Heart left ventricle (tissue), 16 donors: ENCODE measurements around the gene TRMT44. TPM values are rescaled to one million over a fixed set of nuclear protein-coding genes. Genes with fewer than 3 reads are reported as not detected.

Experiments
- ATAC-seq, 4 donors: fragments of 200-7000 bp; cut with Tn5 transposase; one replicate each; pipeline ENCODE4 v1.9.1; 2020 to 2022; ENCODE audit warnings: moderate library complexity in 4 of 4, mild to moderate bottlenecking in 3 of 4, moderate number of reproducible peaks in 1 of 4
- DNase-seq, 5 donors: peaks; one replicate each; pipeline ENCODE4 v3.0.0-alpha.2; 2020
- H3K27ac ChIP-seq, 12 donors: fragments of 200-600 bp; sonication (generic) in 4 of 12; one replicate each; pipeline versions ENCODE4 v1.5.0 to v1.8.0; 2016 to 2022; ENCODE audit warnings: mild to moderate bottlenecking in 2 of 12
- H3K27me3 ChIP-seq, 9 donors: fragments of 200-600 bp; sonication (generic) in 2 of 9; one replicate each; pipeline versions ENCODE4 v1.5.1 to v1.8.0; 2016 to 2022; ENCODE audit warnings: mild to moderate bottlenecking in 3 of 9
- H3K36me3 ChIP-seq, 9 donors: fragments of 200-600 bp; sonication (generic) in 2 of 9; one replicate each; pipeline versions ENCODE4 v1.5.0 to v1.8.0; 2018 to 2022; ENCODE audit warnings: mild to moderate bottlenecking in 2 of 9
- H3K4me1 ChIP-seq, 12 donors: fragments of 200-600 bp; sonication (generic) in 4 of 12; one replicate each; pipeline versions ENCODE4 v1.5.0 to v1.8.0; 2016 to 2022; ENCODE audit warnings: mild to moderate bottlenecking in 3 of 12
- H3K4me3 ChIP-seq, 12 donors: fragments of 200-600 bp; sonication (generic) in 4 of 12; one replicate each; pipeline versions ENCODE4 v1.5.0 to v1.8.0; 2017 to 2022; ENCODE audit warnings: mild to moderate bottlenecking in 9 of 12, moderate library complexity in 4 of 12
- H3K9me3 ChIP-seq, 12 donors: fragments of 200-600 bp; sonication (generic) in 4 of 12; one replicate each; pipeline versions ENCODE4 v1.5.0 to v1.8.0; 2016 to 2022; ENCODE audit warnings: mild to moderate bottlenecking in 1 of 12
- POLR2A ChIP-seq, 2 donors: fragments of 450-650 bp; IDR thresholded peaks; one replicate each; pipeline ENCODE4 v1.6.1; 2017; ENCODE audit warnings: antibody characterized with exemption in 2 of 2, mild to moderate bottlenecking in 2 of 2, moderate library complexity in 2 of 2
- WGBS, 4 donors: extraction: QIAGEN DNeasy Blood & Tissue Kit in 2 of 4; methylation state at CpG; one replicate each; pipeline versions ENCODE4 v1.1.5 to v1.1.7; 2013 to 2018; 5-methylcytosine and 5-hydroxymethylcytosine counted together
- intact Hi-C, 10 donors: fragments of 100-400 bp; cut with DNase I; formaldehyde crosslinking; loops; one replicate each; pipeline versions ENCODE4 v1.11.1 to v1.14.2; 2022
- polyA plus RNA-seq, 2 donors: library from polyadenylated mRNA; stranded (reverse); fragments of 200-250 nt; gene quantifications; one replicate each; pipeline ENCODE4 v1.2.3, GENCODE V29; 2013
- total RNA-seq, 9 donors: library from RNA; depleted of rRNA in 2 of 9; stranded (reverse); fragments of >200 nt in 2 of 9; fragmentation: NEBNext Ultra II Directional in 3 of 9; extraction: Animal tissue kit (Norgen Biotek cat#: 25700) in 3 of 9; gene quantifications; one replicate each; pipeline versions ENCODE4 v1.1.0 to v1.2.4, GENCODE V29; 2016 to 2023
- TF ChIP-seq, protein P1 (sequence below), 12 donors: fragments of 200-600 bp; sonication (generic) in 4 of 12; IDR thresholded peaks; one replicate each; pipeline versions ENCODE4 v1.5.0 to v1.8.0; 2018 to 2022; ENCODE audit warnings: antibody characterized with exemption in 12 of 12, mild to moderate bottlenecking in 5 of 12
- donor health status: ischemic (EF 13 %, LVEDD 7.1; RV severe dilation, severe dysfunction).
- donor health status: healthy with polysubstance abuse.
- donor health status: DM: no; HTN: yes; CAD: no.
- donor health status: DM: no; HTN: no; CAD: no.
- donor health status: ischemic (EF 25% LVEDD 6.9; RV normal size, moderate dysfunction).
- donor health status: ischemic (EF 25% LVEDD 5.7; RV mildly dilated, moderate dysfunction).
- donor health status: healthy.
- donor health status: DM: yes; HTN: yes; CAD: no.
- donor health status: ischemic (EF 35%, LVEDD 5.7; RV mildly dilated, moderate dysfunction).
- donor health status: nonischemic (EF 11% LVEDD 7.7; RV severe dilation, severe dysfunction).
- donor health status: DM: yes; HTN: yes; CAD: no.
- donor health status: PGD.
- donor health status: ischemic (EF 29% LVEDD 5.4; RV normal size, mild dysfunction).
- donor health status: nonischemic (EF 23%, LVEDD 6.1; RV moderate dilation, normal function).

The TRMT44 gene
- total and polyA plus RNA-seq, 11 donors: 6.1 to 11.7 (median 8.3) TPM

DNA sequence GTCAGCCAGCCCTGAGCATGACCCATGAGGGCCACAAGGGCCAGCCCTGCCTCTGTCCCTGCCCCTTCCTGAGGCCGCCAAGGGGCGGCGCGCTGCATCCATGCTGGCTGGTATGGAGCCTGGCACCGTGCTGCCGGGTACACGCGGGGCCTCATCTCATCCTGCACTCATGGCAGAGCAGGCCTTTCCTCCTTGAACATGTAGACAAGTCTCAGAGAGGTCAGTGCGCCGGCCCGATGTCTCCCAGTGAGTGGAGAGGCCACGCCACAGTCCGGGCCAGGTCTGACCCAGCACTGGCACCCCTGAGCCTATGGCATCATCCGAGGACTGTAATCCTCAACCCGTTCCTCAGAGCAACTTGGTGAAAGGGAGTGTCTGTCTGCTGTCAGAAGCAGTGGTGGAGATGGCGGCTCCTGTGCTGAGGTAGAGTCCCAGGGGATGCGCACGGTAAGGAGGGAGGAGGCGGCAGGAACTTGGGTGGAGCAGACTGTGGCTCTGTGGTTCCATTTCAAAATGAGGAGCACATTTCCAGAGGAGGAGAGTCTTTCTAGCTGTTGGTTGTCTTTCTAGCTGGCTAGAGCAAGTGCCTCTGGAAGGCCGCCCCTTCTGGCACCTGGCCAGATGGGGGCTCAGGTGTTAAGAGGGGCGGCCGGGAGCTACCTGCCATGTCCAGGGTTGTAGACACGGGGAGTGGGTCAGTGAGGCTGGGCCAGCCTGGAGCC lies 32.8 kb downstream of the TRMT44 start:
- ATAC-seq: peak in 1 of 4 donors; percentile 24
- intact Hi-C loops: loop anchor here in 1 of 10 donors (10.0 kb wide), 1 partner anchor 441 kb away; no protein-coding TSS in a partner anchor

DNA sequence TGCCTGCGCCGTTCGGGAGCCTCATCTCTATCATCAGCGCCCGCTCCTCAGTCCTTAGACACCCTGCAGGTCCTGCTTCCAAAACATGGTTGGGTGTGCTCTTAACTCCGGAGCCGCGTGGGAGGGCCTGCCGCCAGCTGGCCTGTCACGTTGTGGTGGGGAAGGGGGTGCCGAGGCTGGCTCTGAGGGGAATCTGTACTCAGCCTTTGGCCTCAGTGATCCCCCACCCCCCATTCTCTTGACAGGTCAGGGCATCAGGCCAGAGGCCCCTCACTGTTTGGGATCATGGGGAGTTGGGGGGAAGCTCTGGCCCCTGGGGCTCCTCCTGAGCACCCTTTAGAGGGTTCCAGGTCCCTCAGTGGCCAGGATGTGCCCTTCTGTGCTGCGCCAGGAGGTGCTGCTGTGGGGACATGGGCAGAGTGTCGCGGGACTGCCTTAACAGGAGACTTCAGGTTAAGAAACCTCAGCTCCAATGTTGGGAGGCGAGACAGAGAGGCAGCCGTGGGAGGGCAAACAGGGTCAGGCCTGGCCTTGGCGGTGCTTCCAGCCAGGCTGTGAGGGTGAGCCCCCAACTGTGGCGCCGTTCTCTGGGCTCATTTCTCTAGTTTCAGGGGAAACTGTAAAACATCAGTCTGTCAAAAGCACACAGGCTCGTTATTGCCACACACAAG lies 33.5 kb downstream of the TRMT44 start:
- TF ChIP-seq, protein P1, sequence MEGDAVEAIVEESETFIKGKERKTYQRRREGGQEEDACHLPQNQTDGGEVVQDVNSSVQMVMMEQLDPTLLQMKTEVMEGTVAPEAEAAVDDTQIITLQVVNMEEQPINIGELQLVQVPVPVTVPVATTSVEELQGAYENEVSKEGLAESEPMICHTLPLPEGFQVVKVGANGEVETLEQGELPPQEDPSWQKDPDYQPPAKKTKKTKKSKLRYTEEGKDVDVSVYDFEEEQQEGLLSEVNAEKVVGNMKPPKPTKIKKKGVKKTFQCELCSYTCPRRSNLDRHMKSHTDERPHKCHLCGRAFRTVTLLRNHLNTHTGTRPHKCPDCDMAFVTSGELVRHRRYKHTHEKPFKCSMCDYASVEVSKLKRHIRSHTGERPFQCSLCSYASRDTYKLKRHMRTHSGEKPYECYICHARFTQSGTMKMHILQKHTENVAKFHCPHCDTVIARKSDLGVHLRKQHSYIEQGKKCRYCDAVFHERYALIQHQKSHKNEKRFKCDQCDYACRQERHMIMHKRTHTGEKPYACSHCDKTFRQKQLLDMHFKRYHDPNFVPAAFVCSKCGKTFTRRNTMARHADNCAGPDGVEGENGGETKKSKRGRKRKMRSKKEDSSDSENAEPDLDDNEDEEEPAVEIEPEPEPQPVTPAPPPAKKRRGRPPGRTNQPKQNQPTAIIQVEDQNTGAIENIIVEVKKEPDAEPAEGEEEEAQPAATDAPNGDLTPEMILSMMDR (IDR thresholded peaks at IDR 0.05): no peak
- no peak for TF ChIP-seq POLR2A (IDR thresholded peaks at IDR 0.05)
- Histone ChIP-seq H3K4me3 (no peak overlapping the region), H3K27me3 (no peaks in the 10 kb centered on the region), H3K36me3 (peaks cover 0 to 43% (median 30%) of the 10 kb centered on the region in 9 donors), H3K4me1 (peaks cover 0 to 23% (median 2%) of the 10 kb centered on the region in 12 donors), H3K9me3 (no peaks in the 10 kb centered on the region), H3K27ac (peak overlapping the region in 2 of 12 donors; percentile 62 to 77)
- ATAC-seq (peak in 1 of 4 donors; percentile 6), DNase-seq (no peak)
- WGBS, 4 donors: 78 to 85% (median 83%) methylated on average over 15 to 20 of the region's 20 CpGs
- intact Hi-C loops: loop anchor here in 1 of 10 donors (10.0 kb wide), 1 partner anchor 441 kb away; no protein-coding TSS in a partner anchor

More for the DNA sequence above, 32.8 kb downstream of the TRMT44 start:
- no peak for TF ChIP-seq POLR2A (IDR thresholded peaks at IDR 0.05)
- TF ChIP-seq, protein P1 (IDR thresholded peaks at IDR 0.05): peak in 2 of 12 donors; percentile 9 to 15
- peaks cover 0 to 49% (median 37%) of the 10 kb centered on the region in 9 donors for H3K36me3 ChIP-seq
- H3K4me3 ChIP-seq: no peak overlapping the region
- no peaks in the 10 kb centered on the region for H3K9me3 ChIP-seq
- peak overlapping the region in 8 of 12 donors; percentile 16 to 77 (median 53) for H3K27ac ChIP-seq
- 81 to 88% (median 85%) methylated on average over 20 to 23 of the region's 23 CpGs for WGBS, 4 donors
- peaks cover 0 to 23% (median 2%) of the 10 kb centered on the region in 12 donors for H3K4me1 ChIP-seq
- DNase-seq: no peak
- no peaks in the 10 kb centered on the region for H3K27me3 ChIP-seq

DNA sequence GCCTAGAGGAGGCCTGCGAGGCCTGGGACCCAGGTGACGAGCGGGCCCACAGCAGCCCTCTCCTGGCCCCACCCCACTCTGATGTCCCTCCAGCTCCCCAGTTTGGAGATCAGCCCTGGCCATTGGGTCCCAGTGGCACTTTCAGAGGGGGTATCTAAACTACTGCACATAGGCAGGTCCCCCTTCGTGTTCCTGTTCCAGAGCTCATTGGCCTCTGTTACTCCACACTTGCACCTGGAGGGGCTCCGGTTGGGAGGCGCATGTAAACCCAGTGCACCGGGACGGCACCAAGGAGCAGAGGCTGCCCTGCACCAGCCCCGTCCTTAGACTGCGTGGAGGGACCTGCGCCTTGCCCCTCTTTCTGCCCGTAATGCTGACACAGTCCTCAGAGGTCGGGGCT lies 34.3 kb downstream of the TRMT44 start:
- intact Hi-C loops: loop anchor here in 1 of 10 donors (10.0 kb wide), 1 partner anchor 440 kb away; no protein-coding TSS in a partner anchor
- no peak for TF ChIP-seq POLR2A (IDR thresholded peaks at IDR 0.05)
- TF ChIP-seq, protein P1 (IDR thresholded peaks at IDR 0.05): no peak
- no peak overlapping the region for H3K27ac ChIP-seq
- no peak overlapping the region for H3K4me3 ChIP-seq
- 95 to 97% (median 95%) methylated on average over 13 of the region's 13 CpGs for WGBS, 4 donors
- DNase-seq (no peak), ATAC-seq (no peak)
- H3K4me1 ChIP-seq: peaks cover 0 to 23% (median 2%) of the 10 kb centered on the region in 12 donors
- H3K27me3 ChIP-seq: no peaks in the 10 kb centered on the region
- peaks cover 0 to 35% (median 23%) of the 10 kb centered on the region in 9 donors for H3K36me3 ChIP-seq
- H3K9me3 ChIP-seq: no peaks in the 10 kb centered on the region
